SK-MEL-5 (cell line): ENCODE results near the gene SMNDC1. TPM values are rescaled to one million over a fixed set of nuclear protein-coding genes. Genes with fewer than 3 reads are reported as not detected.
"Not testable (repeated sequence)": the region's sequence is repeated elsewhere in the genome, so short reads cannot be mapped to it uniquely, and the experiment has no call there.

Experiments
- DNase-seq: peaks from one replicate; pipeline ENCODE4 v3.0.0-alpha.2; 2016; ENCODE audit warnings: low read depth, low spot score
- in situ Hi-C: cut with HindIII; loops from 2 replicates; pipeline ENCODE4 v1.10.0; 2016; ENCODE audit warnings: low sequenced_read_pairs, high pct_unique_total_duplicates, low pct_unique_long_range_greater_than_20kb
- total RNA-seq: library from RNA; depleted of rRNA; stranded (reverse); fragments of >200 nt; shearing (Covaris generic); gene quantifications from 2 replicates; pipeline ENCODE4 v1.2.3, GENCODE V29; 2014

SMNDC1 gene
- total RNA-seq, 1 experiment from 2014 or later, result 6.6 TPM

- in situ Hi-C loops, DNase-seq: not testable (repeated sequence)
Measured at GRCh38 chr10:110272995-110273394, 31.7 kb downstream of the SMNDC1 start.

DNA sequence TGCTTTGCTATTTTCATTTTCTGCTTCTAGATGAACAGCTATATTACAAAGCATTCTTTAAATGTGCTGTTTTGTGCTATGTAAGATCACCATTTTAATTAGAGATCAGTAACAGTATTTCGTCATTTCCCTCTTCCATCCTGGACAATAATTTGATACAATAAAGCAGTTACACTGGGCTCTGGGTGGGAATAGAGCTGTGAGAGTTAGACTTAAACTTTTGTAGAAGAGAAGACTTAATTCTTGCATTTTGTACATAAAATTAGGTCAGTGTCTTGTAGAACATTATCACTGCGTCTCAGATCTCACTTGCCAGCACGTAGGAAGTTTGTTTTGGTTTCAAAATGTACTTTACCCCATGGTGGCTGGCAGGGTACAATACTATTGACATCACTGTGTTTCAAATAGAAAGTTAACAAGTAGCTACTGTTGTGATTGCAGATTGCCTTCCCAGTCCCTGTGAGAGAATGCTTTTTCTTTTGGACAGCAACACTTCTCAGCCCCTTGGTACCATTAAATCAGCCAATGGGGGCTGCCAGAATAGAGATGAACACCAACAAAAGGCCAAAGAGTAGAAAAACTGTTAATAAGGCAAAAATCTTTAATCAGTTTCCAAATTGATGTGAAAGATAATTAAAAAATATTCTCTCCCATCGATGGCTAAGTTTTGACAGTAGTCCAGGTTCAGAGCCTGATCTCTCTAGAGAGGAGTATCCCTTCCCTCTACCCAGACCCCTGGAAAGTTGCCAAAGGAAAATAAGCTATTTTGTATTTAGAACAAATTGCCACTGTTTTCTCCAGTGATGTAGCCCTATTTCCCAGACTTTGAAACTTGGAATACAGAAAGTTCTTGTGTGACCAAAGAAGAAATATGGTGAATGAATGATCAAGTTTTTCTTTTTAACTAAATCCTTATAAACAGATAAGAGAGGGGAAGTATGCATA is 35.1 kb downstream of the SMNDC1 start:
- in situ Hi-C loops, result no loop called here
- peak; percentile 69 for DNase-seq

GRCh38 chr10:110268971-110269370 is 35.7 kb downstream of the SMNDC1 start:
- no peak for DNase-seq
- in situ Hi-C loops, result no loop called here

- in situ Hi-C loops, result no loop called here
Measured at GRCh38 chr10:110268442-110268841, 36.3 kb downstream of the SMNDC1 start.

GRCh38 chr10:110267276-110267675 is 37.4 kb downstream of the SMNDC1 start:
- no peak for DNase-seq
- in situ Hi-C loops, result no loop called here

More at GRCh38 chr10:110268442-110268841, 36.3 kb downstream of the SMNDC1 start:
- no peak for DNase-seq

- in situ Hi-C loops, result no loop called here
- DNase-seq, result no peak
Measured at GRCh38 chr10:110265573-110266193, 39.0 kb downstream of the SMNDC1 start.

- DNase-seq, result no peak
- in situ Hi-C loops, result no loop called here
Measured at GRCh38 chr10:110263164-110263563, 41.6 kb downstream of the SMNDC1 start.

- in situ Hi-C loops, result no loop called here
Measured at GRCh38 chr10:110260746-110261477, 43.8 kb downstream of the SMNDC1 start.

DNA sequence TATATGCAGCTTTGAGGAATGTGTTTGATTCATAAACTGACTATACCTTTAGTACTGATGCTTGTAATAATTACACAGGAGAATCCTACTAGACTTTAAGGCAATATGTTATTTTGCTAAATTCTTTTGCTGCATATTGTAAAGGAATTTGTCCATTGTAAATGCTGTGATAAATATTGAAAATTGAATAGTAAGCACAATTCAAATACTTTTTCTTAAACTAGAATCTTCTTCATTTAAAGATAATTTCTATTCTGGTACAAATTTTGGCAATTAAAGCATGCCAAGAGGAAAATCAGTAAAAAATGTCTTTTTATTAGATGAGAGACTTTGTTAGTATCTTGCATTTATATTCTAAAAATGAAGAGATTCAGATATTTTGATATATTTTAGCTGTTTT is 45.4 kb downstream of the SMNDC1 start:
- DNase-seq, result no peak
- in situ Hi-C loops, result no loop called here

More at GRCh38 chr10:110260746-110261477, 43.8 kb downstream of the SMNDC1 start:
- DNase-seq, result no peak

DNA sequence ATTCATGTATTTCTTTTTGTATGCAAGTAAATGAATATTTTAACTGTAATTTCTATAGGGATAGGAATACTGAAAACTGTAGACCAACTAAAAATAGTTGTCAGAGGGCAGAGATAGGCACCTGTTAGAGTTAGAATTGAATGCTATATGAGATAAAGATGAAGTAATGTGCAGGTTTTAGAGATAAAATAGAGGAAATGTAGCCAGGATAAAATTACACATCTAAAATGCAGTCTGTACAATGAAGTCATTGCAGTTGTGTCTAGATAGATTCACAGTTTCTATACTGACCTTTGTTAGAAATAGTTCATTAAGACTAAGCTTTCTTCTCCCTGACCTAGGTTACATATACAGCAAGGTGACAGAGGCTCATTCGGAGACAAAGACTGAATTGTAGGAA is 46.2 kb downstream of the SMNDC1 start:
- DNase-seq, result no peak
- in situ Hi-C loops, result no loop called here

GRCh38 chr10:110254467-110254866 is 50.3 kb downstream of the SMNDC1 start:
- DNase-seq, result no peak
- in situ Hi-C loops, result no loop called here

- in situ Hi-C loops, result no loop called here
- DNase-seq, result no peak
Measured at GRCh38 chr10:110252151-110252550, 52.6 kb downstream of the SMNDC1 start.

- in situ Hi-C loops, DNase-seq: not testable (repeated sequence)
Measured at GRCh38 chr10:110251392-110251791, 53.3 kb downstream of the SMNDC1 start.

GRCh38 chr10:110249489-110249888 is 55.2 kb downstream of the SMNDC1 start:
- in situ Hi-C loops, DNase-seq: not testable (repeated sequence)

DNA sequence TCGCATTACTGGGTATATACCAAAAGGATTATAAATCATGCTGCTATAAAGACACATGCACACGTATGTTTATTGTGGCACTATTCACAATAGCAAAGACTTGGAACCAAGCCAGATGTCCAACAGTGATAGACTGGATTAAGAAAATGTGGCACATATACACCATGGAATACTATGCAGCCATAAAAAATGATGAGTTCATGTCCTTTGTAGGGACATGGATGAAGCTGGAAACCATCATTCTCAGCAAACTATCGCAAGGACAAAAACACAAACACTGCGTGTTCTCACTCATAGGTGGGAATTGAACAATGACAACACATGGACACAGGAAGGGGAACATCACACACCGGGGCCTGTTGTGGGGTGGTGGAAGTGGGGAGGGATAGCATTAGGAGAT is 56.9 kb downstream of the SMNDC1 start:
- DNase-seq, in situ Hi-C loops: not testable (repeated sequence)

DNA sequence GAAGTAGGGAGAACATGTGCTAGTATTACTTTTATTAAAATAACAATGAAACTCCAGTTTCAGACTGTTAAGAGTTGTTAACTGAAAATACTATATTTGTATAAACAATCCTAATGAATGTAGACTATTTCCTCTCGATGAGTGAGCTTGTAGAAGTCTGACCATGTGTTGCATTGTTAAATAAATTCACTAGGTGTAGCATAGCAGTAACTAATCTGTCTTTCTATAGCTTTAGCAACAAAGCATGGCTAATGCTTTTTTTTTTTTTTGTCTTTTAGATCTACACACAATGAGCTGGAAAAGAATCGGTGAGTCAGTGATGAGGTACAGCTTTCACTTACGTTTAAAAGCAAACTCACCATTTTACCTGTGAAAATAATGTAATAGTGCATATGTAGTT is 60.2 kb downstream of the SMNDC1 start:
- DNase-seq, result no peak
- in situ Hi-C loops, result no loop called here

DNA sequence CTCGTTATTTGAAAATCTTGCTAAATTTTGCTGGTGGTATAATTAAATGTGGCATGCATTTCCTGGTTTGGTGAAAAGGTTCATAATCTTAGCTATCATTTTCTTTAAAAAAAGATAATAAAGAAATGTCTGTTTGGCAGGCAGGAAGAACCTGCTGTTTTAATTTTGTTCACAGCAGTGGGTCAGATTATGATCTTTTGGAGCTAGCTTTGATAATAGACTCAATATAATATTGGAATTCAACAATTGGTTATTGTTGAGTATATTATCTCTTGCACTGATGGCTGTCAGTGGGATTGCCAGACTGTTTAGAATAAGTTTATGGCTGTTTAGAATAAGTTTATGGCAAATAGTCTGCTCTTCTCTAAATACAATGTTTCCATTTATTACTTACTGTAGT is 62.2 kb downstream of the SMNDC1 start:
- in situ Hi-C loops, result no loop called here

GRCh38 chr10:110241841-110242240 is 62.9 kb downstream of the SMNDC1 start:
- in situ Hi-C loops, result no loop called here
- no peak for DNase-seq

More for the DNA sequence above, 62.2 kb downstream of the SMNDC1 start:
- DNase-seq, result no peak
